CD4-positive, alpha-beta T cell (primary cell): ENCODE results near the gene GPR3. TPM values are rescaled to one million over a fixed set of nuclear protein-coding genes. Genes with fewer than 3 reads are reported as not detected.
A peak's percentile ranks its signal among the peaks of the same experiment; 100 is the strongest.

ENCODE experiments used
- ATAC-seq: fragments of 200-7000 bp; cut with Tn5 transposase; one replicate; pipeline ENCODE4 v1.10.0; 2022; ENCODE audit warnings: mild to moderate bottlenecking; ENCODE audit not compliant: poor library complexity
- CTCF ChIA-PET: fragments of 350-600 bp; sonication (Branson Sonifier 250); formaldehyde crosslinking; loops from one replicate; lab custom pipeline; 2021; ENCODE audit warnings: antibody characterized with exemption, inconsistent platforms; lab: Charles Lee
- POLR2A ChIA-PET: fragments of 350-600 bp; sonication (Branson Sonifier 250); formaldehyde crosslinking; loops from one replicate; lab custom pipeline; 2021; ENCODE audit warnings: antibody characterized with exemption, inconsistent platforms; lab: Charles Lee
- DNase-seq, 14 experiments: peaks; one replicate each; pipeline ENCODE4 v3.0.0-alpha.2; 2013 to 2020; ENCODE audit warnings: mixed read lengths in 2 of 14
- H3K27ac ChIP-seq, 2 donors: one replicate each; pipeline versions ENCODE4 v1.5.1 to v1.7.0; 2013; ENCODE audit warnings: low read length in 2 of 2, low read depth in 1 of 2, mild to moderate bottlenecking in 1 of 2
- H3K27me3 ChIP-seq, 2 experiments: 1 replicate in 1 of 2; 2 replicates in 1 of 2; pipeline versions ENCODE4 v1.6.1 to v1.7.0; 2013; ENCODE audit warnings: low read length in 2 of 2, control low read depth in 1 of 2, mild to moderate bottlenecking in 1 of 2, moderate library complexity in 1 of 2; ENCODE audit not compliant: insufficient read depth in 2 of 2, control insufficient read depth in 1 of 2
- H3K36me3 ChIP-seq: one replicate; pipeline ENCODE4 v1.6.1; 2013; ENCODE audit warnings: low read length, control low read depth; ENCODE audit not compliant: insufficient read depth
- H3K4me1 ChIP-seq: one replicate; pipeline ENCODE4 v1.6.1; 2013; ENCODE audit warnings: low read length, control low read depth; ENCODE audit not compliant: insufficient read depth
- H3K4me3 ChIP-seq: one replicate; pipeline ENCODE4 v1.5.1; 2013; ENCODE audit warnings: mild to moderate bottlenecking, low read length, moderate library complexity
- H3K9me3 ChIP-seq, 2 experiments: 1 replicate in 1 of 2; 2 replicates in 1 of 2; pipeline versions ENCODE4 v1.6.1 to v1.7.0; 2013; ENCODE audit warnings: low read length in 2 of 2, mild to moderate bottlenecking in 2 of 2, control low read depth in 1 of 2, moderate library complexity in 1 of 2; ENCODE audit not compliant: control insufficient read depth in 1 of 2, insufficient read depth in 1 of 2
- H3K27ac Mint-ChIP-seq: one replicate; pipeline ENCODE4 v1.8.0; 2020; ENCODE audit warnings: mixed read lengths
- H3K27me3 Mint-ChIP-seq: one replicate; pipeline ENCODE4 v1.8.0; 2021; ENCODE audit warnings: mixed read lengths
- H3K36me3 Mint-ChIP-seq: one replicate; pipeline ENCODE4 v1.8.0; 2021; ENCODE audit warnings: low read depth, mixed read lengths
- H3K4me1 Mint-ChIP-seq: one replicate; pipeline ENCODE4 v1.8.0; 2021; ENCODE audit warnings: low read depth, mixed read lengths
- H3K4me3 Mint-ChIP-seq: one replicate; pipeline ENCODE4 v1.8.0; 2020; ENCODE audit warnings: mild to moderate bottlenecking, mixed read lengths
- H3K9me3 Mint-ChIP-seq: one replicate; pipeline ENCODE4 v1.8.0; 2020; ENCODE audit warnings: mixed read lengths
- intact Hi-C, 2 experiments: fragments of 100-400 bp; cut with DNase I in 1 of 2; cut with micrococcal nuclease in 1 of 2; formaldehyde crosslinking; loops; one replicate each; pipeline versions ENCODE4 v1.15.1 to v1.9.0; 2023 to 2025; cut with DNase I, micrococcal nuclease
- total RNA-seq, 174 experiments: library from RNA in 2 of 174; stranded (reverse) in 2 of 174; gene quantifications; one replicate each; pipeline ENCODE4 v1.2.3 and lab custom pipeline; 2021 to 2026
- TF ChIP-seq, protein P1 (sequence below): fragments of 200-600 bp; IDR thresholded peaks from one replicate; pipeline ENCODE4 v1.8.0; 2022; ENCODE audit warnings: antibody characterized with exemption, mild to moderate bottlenecking

The GPR3 gene
- total RNA-seq, 2 experiments from 2014 or later: 0.14 to 0.19 TPM

GRCh38 chr1:27365372-27366112, 26.9 kb upstream of the GPR3 start:
- H3K27ac ChIP-seq: no peak overlapping the region
- POLR2A ChIA-PET: interaction anchor here (0.5 to 2.5 kb wide), 13 partner anchors 9 to 1620 kb away, joined by 3 to 30 read pairs (median 3); partner anchors contain the start of genes CD164L2, FCN3 and WASF2
- peak overlapping the region; percentile 70 for H3K4me3 ChIP-seq
- H3K27me3 ChIP-seq: no peaks in the 10 kb centered on the region
- Mint-ChIP-seq H3K4me3 (peak overlapping the region; percentile 88), H3K9me3 (no peaks in the 10 kb centered on the region), H3K4me1 (peaks cover 49% of the 10 kb centered on the region), H3K27me3 (no peaks in the 10 kb centered on the region), H3K36me3 (no peaks in the 10 kb centered on the region), H3K27ac (peak overlapping the region; percentile 43)
- H3K36me3 ChIP-seq: no peaks in the 10 kb centered on the region
- peak; percentile 72 for ATAC-seq
- peaks cover 49% of the 10 kb centered on the region for H3K4me1 ChIP-seq
- TF ChIP-seq, protein P1, sequence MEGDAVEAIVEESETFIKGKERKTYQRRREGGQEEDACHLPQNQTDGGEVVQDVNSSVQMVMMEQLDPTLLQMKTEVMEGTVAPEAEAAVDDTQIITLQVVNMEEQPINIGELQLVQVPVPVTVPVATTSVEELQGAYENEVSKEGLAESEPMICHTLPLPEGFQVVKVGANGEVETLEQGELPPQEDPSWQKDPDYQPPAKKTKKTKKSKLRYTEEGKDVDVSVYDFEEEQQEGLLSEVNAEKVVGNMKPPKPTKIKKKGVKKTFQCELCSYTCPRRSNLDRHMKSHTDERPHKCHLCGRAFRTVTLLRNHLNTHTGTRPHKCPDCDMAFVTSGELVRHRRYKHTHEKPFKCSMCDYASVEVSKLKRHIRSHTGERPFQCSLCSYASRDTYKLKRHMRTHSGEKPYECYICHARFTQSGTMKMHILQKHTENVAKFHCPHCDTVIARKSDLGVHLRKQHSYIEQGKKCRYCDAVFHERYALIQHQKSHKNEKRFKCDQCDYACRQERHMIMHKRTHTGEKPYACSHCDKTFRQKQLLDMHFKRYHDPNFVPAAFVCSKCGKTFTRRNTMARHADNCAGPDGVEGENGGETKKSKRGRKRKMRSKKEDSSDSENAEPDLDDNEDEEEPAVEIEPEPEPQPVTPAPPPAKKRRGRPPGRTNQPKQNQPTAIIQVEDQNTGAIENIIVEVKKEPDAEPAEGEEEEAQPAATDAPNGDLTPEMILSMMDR: no peak
- no peaks in the 10 kb centered on the region for H3K9me3 ChIP-seq
- intact Hi-C loops: loop anchor here (2.0 to 5.0 kb wide), 3 partner anchors 23 to 43 kb away; partner anchors contain the start of genes GPR3 (in 1 of the 2), SYTL1 (in 1 of the 2) and TMEM222 (in 1 of the 2)
- DNase-seq: peak; percentile 62 to 89 (median 78)
- CTCF ChIA-PET: interaction anchor here (0.5 to 3.3 kb wide), 21 partner anchors 9 to 864 kb away, joined by 3 to 33 read pairs (median 4); no protein-coding TSS in a partner anchor

- Histone ChIP-seq H3K4me3 (peak overlapping the region; percentile 70), H3K4me1 (peaks cover 44% of the 10 kb centered on the region), H3K27me3 (no peaks in the 10 kb centered on the region), H3K9me3 (no peaks in the 10 kb centered on the region), H3K36me3 (no peaks in the 10 kb centered on the region), H3K27ac (no peak overlapping the region)
- ChIA-PET POLR2A (interaction anchor here (0.5 to 2.5 kb wide), 14 partner anchors 9 to 1619 kb away, joined by 3 to 30 read pairs (median 3); partner anchors contain the start of genes CD164L2, FCN3 and WASF2), CTCF (interaction anchor here (0.5 to 3.3 kb wide), 21 partner anchors 9 to 865 kb away, joined by 3 to 33 read pairs (median 3); partner anchors contain the start of gene AHDC1)
- Mint-ChIP-seq H3K4me3 (peak overlapping the region; percentile 88), H3K27ac (peak overlapping the region; percentile 43), H3K9me3 (no peaks in the 10 kb centered on the region), H3K36me3 (no peaks in the 10 kb centered on the region), H3K27me3 (no peaks in the 10 kb centered on the region), H3K4me1 (peaks cover 46% of the 10 kb centered on the region)
- ATAC-seq (peak; percentile 56), DNase-seq (peak in 12 of 14 experiments; percentile 40 to 82 (median 66))
- intact Hi-C loops: loop anchor here in 1 of 2 experiments (5.0 kb wide), 1 partner anchor 44 kb away; the partner anchor contains the start of gene TMEM222
- TF ChIP-seq, protein P1: no peak
Observed at GRCh38 chr1:27366113-27366410, 26.4 kb upstream of the GPR3 start.

GRCh38 chr1:27366411-27367159, 25.8 kb upstream of the GPR3 start, which contains the start of gene MAP3K6:
TSS of gene MAP3K6 (minus strand) at chr1:27366961. CDS start at chr1:27366597, 364 bp downstream.
- Histone ChIP-seq H3K27ac (no peak within 1 kb of the TSS), H3K4me3 (peak within 1 kb of the TSS; percentile 70), H3K4me1 (peaks cover 43% of the 10 kb centered on the region), H3K36me3 (no peaks in the 10 kb centered on the region), H3K9me3 (no peaks in the 10 kb centered on the region), H3K27me3 (no peaks in the 10 kb centered on the region)
- TF ChIP-seq, protein P1: no peak
- DNase-seq (peak in 4 of 14 experiments; percentile 42 to 73 (median 62)), ATAC-seq (peak; percentile 45)
- Mint-ChIP-seq H3K9me3 (no peaks in the 10 kb centered on the region), H3K27me3 (no peaks in the 10 kb centered on the region), H3K36me3 (no peaks in the 10 kb centered on the region), H3K4me3 (peak within 1 kb of the TSS; percentile 88), H3K4me1 (peaks cover 46% of the 10 kb centered on the region), H3K27ac (peak within 1 kb of the TSS; percentile 43)
- ChIA-PET POLR2A (interaction anchor here (0.5 to 2.5 kb wide), 11 partner anchors 8 to 1619 kb away, joined by 3 to 30 read pairs (median 4); partner anchors contain the start of genes CD164L2 and FCN3), CTCF (interaction anchor here (0.5 to 3.3 kb wide), 22 partner anchors 10 to 865 kb away, joined by 3 to 33 read pairs (median 3); partner anchors contain the start of gene AHDC1)
- intact Hi-C loops: loop anchor here in 1 of 2 experiments (5.0 kb wide), 1 partner anchor 44 kb away; the partner anchor contains the start of gene TMEM222
